HG02588 (cell line): ENCODE data around the gene MTX1.

ENCODE experiments used
- ATAC-seq: cut with Tn5 transposase; IDR thresholded peaks from one replicate; pipeline ENCODE4 v1.9.1; 2021; ENCODE audit warnings: mild to moderate bottlenecking, moderate library complexity; ENCODE audit not compliant: unreplicated experiment

Gene MTX1

GRCh38 chr1:155173478-155174323, 34.8 kb upstream of the MTX1 start, which contains the start of gene TRIM46:
TRIM46 (plus strand) TSS chr1:155173849; CDS start chr1:155173967, 118 bp downstream.
- no peak for ATAC-seq

- ATAC-seq = no peak
Observed at GRCh38 chr1:155174324-155175280, 33.9 kb upstream of the MTX1 start.

GRCh38 chr1:155175281-155175926, 33.1 kb upstream of the MTX1 start:
- ATAC-seq = no peak

- ATAC-seq = no peak
Observed at GRCh38 chr1:155175927-155176371, 32.5 kb upstream of the MTX1 start.

- ATAC-seq = no peak
Observed at GRCh38 chr1:155176544-155177071, 31.9 kb upstream of the MTX1 start.

- no peak for ATAC-seq
Observed at GRCh38 chr1:155177192-155177917, 31.1 kb upstream of the MTX1 start.

- no peak for ATAC-seq
Observed at GRCh38 chr1:155177918-155178281, 30.6 kb upstream of the MTX1 start.

GRCh38 chr1:155178441-155179111, 29.9 kb upstream of the MTX1 start:
- no peak for ATAC-seq

- ATAC-seq = no peak
Observed at GRCh38 chr1:155179112-155180031, 29.1 kb upstream of the MTX1 start.

- no peak for ATAC-seq
Observed at GRCh38 chr1:155181371-155182051, 27.0 kb upstream of the MTX1 start.

GRCh38 chr1:155182052-155182550, 26.4 kb upstream of the MTX1 start:
- no peak for ATAC-seq

GRCh38 chr1:155183775-155184221, 24.7 kb upstream of the MTX1 start:
- no peak for ATAC-seq

GRCh38 chr1:155184351-155184811, 24.1 kb upstream of the MTX1 start:
- ATAC-seq = no peak

- peak; percentile 79 for ATAC-seq
Observed at GRCh38 chr1:155184835-155185782, 23.4 kb upstream of the MTX1 start.

GRCh38 chr1:155185783-155186066, 22.8 kb upstream of the MTX1 start:
- ATAC-seq = peak; percentile 15

- no peak for ATAC-seq
Observed at GRCh38 chr1:155186067-155186793, 22.3 kb upstream of the MTX1 start.
